Heart right ventricle (tissue), 16 donors: ENCODE measurements around the gene C5. TPM values are rescaled to one million over a fixed set of nuclear protein-coding genes. Genes with fewer than 3 reads are reported as not detected.
A peak's percentile ranks its signal among the peaks of the same experiment; 100 is the strongest.

Experiments
- ATAC-seq, 8 donors: fragments of 200-7000 bp; cut with Tn5 transposase; one replicate each; pipeline ENCODE4 v1.9.1; 2020; ENCODE audit warnings: mild to moderate bottlenecking in 8 of 8, moderate library complexity in 8 of 8, moderate number of reproducible peaks in 1 of 8
- DNase-seq, 2 donors: peaks; one replicate each; pipeline ENCODE4 v3.0.0-alpha.2; 2020
- H3K27ac ChIP-seq, 10 donors: fragments of 200-600 bp; sonication (generic) in 2 of 10; one replicate each; pipeline versions ENCODE4 v1.5.0 to v1.8.0; 2020 to 2022; ENCODE audit warnings: mild to moderate bottlenecking in 3 of 10
- H3K27me3 ChIP-seq, 7 donors: fragments of 200-600 bp; one replicate each; pipeline ENCODE4 v1.8.0; 2021 to 2022; ENCODE audit warnings: mild to moderate bottlenecking in 2 of 7
- H3K36me3 ChIP-seq, 9 donors: fragments of 200-600 bp; sonication (generic) in 1 of 9; one replicate each; pipeline versions ENCODE4 v1.5.0 to v1.8.0; 2020 to 2022; ENCODE audit warnings: mild to moderate bottlenecking in 2 of 9
- H3K4me1 ChIP-seq, 9 donors: fragments of 200-600 bp; sonication (generic) in 1 of 9; one replicate each; pipeline versions ENCODE4 v1.5.0 to v1.8.0; 2020 to 2022; ENCODE audit warnings: mild to moderate bottlenecking in 4 of 9
- H3K4me3 ChIP-seq, 10 donors: fragments of 200-600 bp; sonication (generic) in 2 of 10; one replicate each; pipeline versions ENCODE4 v1.5.0 to v1.8.0; 2020 to 2022; ENCODE audit warnings: mild to moderate bottlenecking in 7 of 10, moderate library complexity in 2 of 10
- H3K9me3 ChIP-seq, 11 donors: fragments of 200-600 bp in 10 of 11; sonication (generic) in 2 of 11; one replicate each; pipeline versions ENCODE4 v1.5.0 to v1.8.0; 2013 to 2022; ENCODE audit warnings: mild to moderate bottlenecking in 2 of 11, control low read depth in 1 of 11, moderate library complexity in 1 of 11
- CTCF ChIP-seq, 9 donors: fragments of 200-600 bp; sonication (generic) in 2 of 9; IDR thresholded peaks; one replicate each; pipeline versions ENCODE4 v1.5.0 to v1.8.0; 2021 to 2022; ENCODE audit warnings: antibody characterized with exemption in 9 of 9, mild to moderate bottlenecking in 5 of 9, moderate library complexity in 1 of 9
- WGBS, 2 donors: extraction: QIAGEN DNeasy Blood & Tissue Kit; methylation state at CpG; one replicate each; pipeline ENCODE4 v1.1.7; 2013; ENCODE audit warnings: inconsistent platforms in 1 of 2; 5-methylcytosine and 5-hydroxymethylcytosine counted together
- intact Hi-C, 10 donors: fragments of 100-400 bp; cut with DNase I; formaldehyde crosslinking; loops; one replicate each; pipeline versions ENCODE4 v1.11.1 to v1.14.2; 2022
- polyA plus RNA-seq, 2 donors: library from polyadenylated mRNA; stranded (reverse); fragments of 200-250 nt; gene quantifications; one replicate each; pipeline ENCODE4 v1.2.3, GENCODE V29; 2013
- total RNA-seq, 10 donors: library from RNA; stranded (reverse); fragmentation: NEBNext Ultra II Directional in 3 of 10; extraction: Animal tissue kit (Norgen Biotek cat#: 25700) in 3 of 10; gene quantifications; one replicate each; pipeline versions ENCODE4 v1.2.1 to v1.2.4, GENCODE V29; 2021 to 2023
- donor health status: Arrhythmogenic right ventricular cardiomyopathy.
- donor health status: ischemic (EF 13 %, LVEDD 7.1; RV severe dilation, severe dysfunction).
- donor health status: healthy with polysubstance abuse.
- donor health status: DM: no; HTN: yes; CAD: no.
- donor health status: DM: no; HTN: no; CAD: no.
- donor health status: ischemic (EF 25% LVEDD 6.9; RV normal size, moderate dysfunction).
- donor health status: ischemic (EF 25% LVEDD 5.7; RV mildly dilated, moderate dysfunction).
- donor health status: healthy.
- donor health status: DM: yes; HTN: yes; CAD: no.
- donor health status: Ischemic cardiomyopathy.
- donor health status: ischemic (EF 35%, LVEDD 5.7; RV mildly dilated, moderate dysfunction).
- donor health status: nonischemic (EF 11% LVEDD 7.7; RV severe dilation, severe dysfunction).
- donor health status: DM: yes; HTN: yes; CAD: no.
- donor health status: PGD.
- donor health status: ischemic (EF 29% LVEDD 5.4; RV normal size, mild dysfunction).
- donor health status: nonischemic (EF 23%, LVEDD 6.1; RV moderate dilation, normal function).

The C5 gene
- total and polyA plus RNA-seq, 12 donors, result 0.35 to 1.5 (median 0.50) TPM

- 88% methylated on average over 6 of the region's 6 CpGs for WGBS, 2 donors
- Histone ChIP-seq H3K9me3 (peaks cover 0 to 14% (median 0%) of the 10 kb centered on the region in 11 donors), H3K27me3 (no peaks in the 10 kb centered on the region), H3K4me3 (no peak overlapping the region), H3K36me3 (no peaks in the 10 kb centered on the region), H3K4me1 (peaks cover 0 to 7% (median 0%) of the 10 kb centered on the region in 9 donors), H3K27ac (no peak overlapping the region)
- TF ChIP-seq CTCF (IDR thresholded peaks at IDR 0.05), result no peak
- ATAC-seq (no peak), DNase-seq (no peak)
- intact Hi-C loops, result loop anchor here in 7 of 10 donors (5.0 to 10.0 kb wide), 4 partner anchors 72 to 305 kb away; no protein-coding TSS in a partner anchor
Measured at GRCh38 chr9:121059513-121059912, 9.4 kb upstream of the C5 start.

GRCh38 chr9:121057821-121058220, 7.7 kb upstream of the C5 start:
- Histone ChIP-seq H3K4me3 (no peak overlapping the region), H3K27ac (no peak overlapping the region), H3K9me3 (peaks cover 0 to 14% (median 0%) of the 10 kb centered on the region in 11 donors), H3K27me3 (no peaks in the 10 kb centered on the region), H3K36me3 (no peaks in the 10 kb centered on the region), H3K4me1 (peaks cover 0 to 7% (median 0%) of the 10 kb centered on the region in 9 donors)
- intact Hi-C loops, result loop anchor here in 7 of 10 donors (5.0 to 10.0 kb wide), 4 partner anchors 71 to 303 kb away; no protein-coding TSS in a partner anchor
- ATAC-seq (no peak), DNase-seq (no peak)
- WGBS, 2 donors, result 75 to 81% methylated on average over 5 of the region's 5 CpGs
- no peak for TF ChIP-seq CTCF (IDR thresholded peaks at IDR 0.05)

GRCh38 chr9:121055642-121056143, 5.6 kb upstream of the C5 start:
- WGBS, 2 donors, result 87 to 89% methylated on average over 2 of the region's 2 CpGs
- Histone ChIP-seq H3K27ac (no peak overlapping the region), H3K27me3 (no peaks in the 10 kb centered on the region), H3K4me1 (peaks cover 0 to 7% (median 0%) of the 10 kb centered on the region in 9 donors), H3K4me3 (no peak overlapping the region), H3K9me3 (peaks cover 0 to 14% (median 0%) of the 10 kb centered on the region in 11 donors), H3K36me3 (no peaks in the 10 kb centered on the region)
- ATAC-seq, result no peak
- peak in 2 of 9 donors; percentile 9 to 22 for TF ChIP-seq CTCF (IDR thresholded peaks at IDR 0.05)
- intact Hi-C loops, result loop anchor here in 7 of 10 donors (5.0 to 10.0 kb wide), 4 partner anchors 68 to 301 kb away; no protein-coding TSS in a partner anchor
- DNase-seq, result no peak

- H3K27me3 ChIP-seq, result no peaks in the 10 kb centered on the region
- H3K9me3 ChIP-seq, result peaks cover 0 to 14% (median 0%) of the 10 kb centered on the region in 11 donors
- WGBS, 2 donors, result 66 to 71% methylated on average over 4 of the region's 4 CpGs
- DNase-seq (no peak), ATAC-seq (no peak)
- H3K4me3 ChIP-seq, result no peak overlapping the region
- H3K4me1 ChIP-seq, result no peaks in the 10 kb centered on the region
- H3K36me3 ChIP-seq, result no peaks in the 10 kb centered on the region
- intact Hi-C loops, result loop anchor here in 2 of 10 donors (10.0 kb wide), 1 partner anchor 299 kb away; no protein-coding TSS in a partner anchor
- TF ChIP-seq CTCF (IDR thresholded peaks at IDR 0.05), result no peak
- no peak overlapping the region for H3K27ac ChIP-seq
Measured at GRCh38 chr9:121053544-121053943, 3.5 kb upstream of the C5 start.
